K562 (cell line): ENCODE measurements around the gene KASH5. TPM values are rescaled to one million over a fixed set of nuclear protein-coding genes. Genes with fewer than 3 reads are reported as not detected.

Source experiments
- BRCA1 ChIP-seq, 2 experiments: fragments of 450-650 bp in 1 of 2; sonication (generic) in 1 of 2; formaldehyde crosslinking in 1 of 2; IDR thresholded peaks; 2 replicates each; pipeline versions ENCODE4 v1.5.0 to v1.6.1; 2017 to 2020; ENCODE audit warnings: mild to moderate bottlenecking in 1 of 2, missing genetic modification reagents in 1 of 2
- CBFA2T2 ChIP-seq: fragments of 450-650 bp; conservative IDR thresholded peaks from 2 replicates; pipeline ENCODE4 v1.6.1; 2017; ENCODE audit warnings: mild to moderate bottlenecking
- CBX5 ChIP-seq: IDR thresholded peaks from 2 replicates; pipeline ENCODE4 v1.6.1; 2014; ENCODE audit warnings: low read depth, borderline replicate concordance
- CBX8 ChIP-seq: fragments of 200-600 bp; sonication (generic); IDR thresholded peaks from 2 replicates; pipeline ENCODE4 v1.6.1; 2012; ENCODE audit warnings: borderline replicate concordance, mixed run types, low read depth, mild to moderate bottlenecking, moderate library complexity, mixed read lengths, low read length, control low read depth, inconsistent platforms; ENCODE audit not compliant: poor library complexity, severe bottlenecking; ENCODE audit errors: extremely low read depth
- CREB1 ChIP-seq, 2 experiments: sonication (generic) in 1 of 2; formaldehyde crosslinking in 1 of 2; IDR thresholded peaks; 2 replicates each; pipeline versions ENCODE4 v1.6.1 to v1.8.0; 2012 to 2022; ENCODE audit warnings: inconsistent platforms in 1 of 2, mild to moderate bottlenecking in 1 of 2, missing genetic modification reagents in 1 of 2, moderate library complexity in 1 of 2
- HIVEP1 ChIP-seq: fragments of 250-450 bp; sonication (Bioruptor Pico); IDR thresholded peaks from 2 replicates; pipeline ENCODE4 v1.4.0; 2020; ENCODE audit warnings: mild to moderate bottlenecking
- MAZ ChIP-seq, 2 experiments: fragments of 450-650 bp in 1 of 2; sonication (generic) in 1 of 2; formaldehyde crosslinking; IDR thresholded peaks in 1 of 2; conservative IDR thresholded peaks in 1 of 2; 2 replicates each; pipeline versions ENCODE4 v1.4.0 to v1.5.0; 2020; ENCODE audit warnings: mild to moderate bottlenecking in 1 of 2, missing genetic modification reagents in 1 of 2
- PHF8 ChIP-seq: fragments of 200-600 bp; sonication (generic); IDR thresholded peaks from 2 replicates; pipeline ENCODE4 v1.6.1; 2012; ENCODE audit warnings: mixed run types, mild to moderate bottlenecking, inconsistent platforms, low read length, moderate library complexity, borderline replicate concordance
- POLR2G ChIP-seq: fragments of 200-400 bp; formaldehyde crosslinking; IDR thresholded peaks from 2 replicates; pipeline ENCODE4 v1.6.1; 2017; ENCODE audit warnings: low read depth, mild to moderate bottlenecking, antibody characterized with exemption, low read length, moderate library complexity
- PRPF4 ChIP-seq: fragments of 200-400 bp; formaldehyde crosslinking; IDR thresholded peaks from one replicate; pipeline ENCODE4 v1.6.1; 2017; ENCODE audit warnings: low read length, low read depth, mild to moderate bottlenecking; ENCODE audit not compliant: insufficient read depth, poor library complexity, severe bottlenecking
- TAF15 ChIP-seq: fragments of 200-400 bp; formaldehyde crosslinking; IDR thresholded peaks from 2 replicates; pipeline ENCODE4 v1.6.1; 2017; ENCODE audit warnings: mild to moderate bottlenecking, low read depth, low read length, moderate library complexity
- TFAM ChIP-seq: fragments of 250-450 bp; sonication (Bioruptor Pico); conservative IDR thresholded peaks from 2 replicates; pipeline ENCODE4 v1.5.0; 2021; ENCODE audit warnings: mild to moderate bottlenecking, moderate library complexity
- ZFP30 ChIP-seq: fragments of 250-450 bp; sonication (Bioruptor Pico); IDR thresholded peaks from 2 replicates; pipeline ENCODE4 v1.8.0; 2022; ENCODE audit warnings: moderate library complexity, mild to moderate bottlenecking, inconsistent platforms, borderline replicate concordance
- ZFX ChIP-seq: sonication (generic); formaldehyde crosslinking; IDR thresholded peaks from 2 replicates; pipeline ENCODE4 v1.8.0; 2022; ENCODE audit warnings: mild to moderate bottlenecking, missing genetic modification reagents, moderate library complexity
- ZNF41 ChIP-seq: fragments of 250-450 bp; sonication (Bioruptor Pico); conservative IDR thresholded peaks from 2 replicates; pipeline ENCODE4 v1.4.0; 2020; ENCODE audit warnings: mild to moderate bottlenecking
- ZNF780A ChIP-seq: fragments of 250-450 bp; sonication (Bioruptor Pico); IDR thresholded peaks from 2 replicates; pipeline ENCODE4 v1.5.0; 2021; ENCODE audit warnings: mild to moderate bottlenecking
- polyA plus RNA-seq, 8 experiments: library from polyadenylated mRNA; depleted of rRNA in 4 of 8; stranded (reverse) in 5 of 8; unstranded in 3 of 8; fragments of >200 nt; fragmentation: Nextera tagmentation in 2 of 8; fragmentation: Illumina TruSeq in 1 of 8; extraction: Ambion mirVana in 2 of 8; extraction: Trizol in 1 of 8; gene quantifications; 2 replicates each; pipeline versions ENCODE4 v1.2.1 to v1.2.3, GENCODE V29; 2011 to 2014; ENCODE audit warnings: inconsistent platforms in 1 of 8, missing spikeins in 1 of 8
- total RNA-seq, 7 experiments: library from RNA; depleted of rRNA in 6 of 7; stranded (reverse); fragments of >200 nt in 6 of 7; fragmentation: Illumina TruSeq in 2 of 7; extraction: Trizol in 2 of 7; gene quantifications; 2 replicates each; pipeline versions ENCODE4 v1.2.1 to v1.2.3, GENCODE V29; 2011 to 2021; ENCODE audit warnings: low replicate concordance in 1 of 7
- TF ChIP-seq, protein P1 (sequence below): sonication (generic); formaldehyde crosslinking; IDR thresholded peaks from 2 replicates; pipeline ENCODE4 v1.8.1; 2023; ENCODE audit warnings: mild to moderate bottlenecking, missing genetic modification reagents
- TF ChIP-seq, protein P2 (sequence below): sonication (generic); IDR thresholded peaks from 2 replicates; pipeline ENCODE4 v1.6.1; 2016
- TF ChIP-seq, protein P3 (sequence below): fragments of 250-450 bp; sonication (Bioruptor Pico); IDR thresholded peaks from 2 replicates; pipeline ENCODE4 v1.9.0; 2021; ENCODE audit warnings: mild to moderate bottlenecking
- TF ChIP-seq, protein P4 (sequence below), 2 experiments: IDR thresholded peaks; 2 replicates each; pipeline ENCODE4 v1.6.1; 2011; ENCODE audit warnings: borderline replicate concordance in 1 of 2, control low read depth in 1 of 2, low read depth in 1 of 2, low read length in 1 of 2, mild to moderate bottlenecking in 1 of 2, mixed read lengths in 1 of 2, moderate library complexity in 1 of 2; ENCODE audit not compliant: insufficient read depth in 1 of 2, insufficient read length in 1 of 2, poor library complexity in 1 of 2, severe bottlenecking in 1 of 2; ENCODE audit errors: extremely low read depth in 1 of 2
- TF ChIP-seq, protein P5 (sequence below): fragments of 450-650 bp; IDR thresholded peaks from 2 replicates; pipeline ENCODE4 v1.6.1; 2016; ENCODE audit warnings: low read depth, mild to moderate bottlenecking, moderate library complexity

KASH5 gene
- total and polyA plus RNA-seq, 9 of the 15 experiments (the other 6 are each of a cell fraction or from before 2014, with no cell fraction given) = 0.07 to 0.84 (median 0.34) TPM; not detected in 1

DNA sequence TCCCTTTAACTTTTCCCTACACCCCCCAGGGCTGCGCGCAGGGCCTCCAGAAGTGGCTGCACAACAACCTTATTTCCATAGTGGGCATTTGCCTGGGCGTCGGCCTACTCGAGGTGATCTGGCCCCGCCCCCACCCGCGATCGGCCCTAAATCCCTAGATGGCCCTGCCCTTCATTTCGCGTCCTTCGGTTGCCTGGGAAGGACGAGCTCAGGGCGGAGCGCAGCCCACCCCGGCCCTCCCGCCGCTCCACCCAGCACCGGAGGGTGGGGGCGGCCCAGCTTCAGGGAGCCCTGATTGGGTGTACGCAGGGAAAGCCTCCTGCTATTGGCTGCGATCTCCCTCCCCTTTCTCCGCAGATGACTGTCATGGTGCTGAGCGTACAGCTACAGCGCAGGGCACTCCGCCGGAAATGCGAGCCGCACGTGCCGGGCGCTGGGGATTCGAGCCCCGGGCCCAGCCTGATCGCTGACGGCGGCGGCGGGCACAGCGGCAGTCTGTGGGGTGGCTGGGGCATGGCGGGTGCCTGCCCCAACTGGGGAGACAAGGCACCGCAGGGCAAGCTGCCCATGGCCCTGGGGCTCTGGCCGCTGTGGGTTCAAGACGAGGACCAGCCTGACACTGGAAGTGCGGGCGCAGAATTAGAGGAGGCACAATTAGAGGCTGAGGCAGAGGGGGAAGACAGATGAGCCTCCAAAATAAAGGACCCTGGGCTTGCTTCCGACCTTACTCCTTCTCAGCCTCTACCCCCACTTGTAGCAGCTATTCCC is 48.6 kb upstream of the KASH5 start (continued):
- TF ChIP-seq, protein P1, sequence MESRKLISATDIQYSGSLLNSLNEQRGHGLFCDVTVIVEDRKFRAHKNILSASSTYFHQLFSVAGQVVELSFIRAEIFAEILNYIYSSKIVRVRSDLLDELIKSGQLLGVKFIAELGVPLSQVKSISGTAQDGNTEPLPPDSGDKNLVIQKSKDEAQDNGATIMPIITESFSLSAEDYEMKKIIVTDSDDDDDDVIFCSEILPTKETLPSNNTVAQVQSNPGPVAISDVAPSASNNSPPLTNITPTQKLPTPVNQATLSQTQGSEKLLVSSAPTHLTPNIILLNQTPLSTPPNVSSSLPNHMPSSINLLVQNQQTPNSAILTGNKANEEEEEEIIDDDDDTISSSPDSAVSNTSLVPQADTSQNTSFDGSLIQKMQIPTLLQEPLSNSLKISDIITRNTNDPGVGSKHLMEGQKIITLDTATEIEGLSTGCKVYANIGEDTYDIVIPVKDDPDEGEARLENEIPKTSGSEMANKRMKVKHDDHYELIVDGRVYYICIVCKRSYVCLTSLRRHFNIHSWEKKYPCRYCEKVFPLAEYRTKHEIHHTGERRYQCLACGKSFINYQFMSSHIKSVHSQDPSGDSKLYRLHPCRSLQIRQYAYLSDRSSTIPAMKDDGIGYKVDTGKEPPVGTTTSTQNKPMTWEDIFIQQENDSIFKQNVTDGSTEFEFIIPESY = peak; percentile 60
- TF ChIP-seq CBX5 = no peak
- TF ChIP-seq CBX8 = no peak
- no peak for TF ChIP-seq ZFP30 (CRISPR knock-in tag)
- no peak for TF ChIP-seq CREB1 (IDR thresholded peaks at IDR 0.05)
- no peak for TF ChIP-seq CREB1 (CRISPR knock-in tag; IDR thresholded peaks at IDR 0.05)
- peak; percentile 70 for TF ChIP-seq POLR2G
- TF ChIP-seq CBFA2T2 = no peak
- TF ChIP-seq PHF8 = no peak
- TF ChIP-seq, protein P2, sequence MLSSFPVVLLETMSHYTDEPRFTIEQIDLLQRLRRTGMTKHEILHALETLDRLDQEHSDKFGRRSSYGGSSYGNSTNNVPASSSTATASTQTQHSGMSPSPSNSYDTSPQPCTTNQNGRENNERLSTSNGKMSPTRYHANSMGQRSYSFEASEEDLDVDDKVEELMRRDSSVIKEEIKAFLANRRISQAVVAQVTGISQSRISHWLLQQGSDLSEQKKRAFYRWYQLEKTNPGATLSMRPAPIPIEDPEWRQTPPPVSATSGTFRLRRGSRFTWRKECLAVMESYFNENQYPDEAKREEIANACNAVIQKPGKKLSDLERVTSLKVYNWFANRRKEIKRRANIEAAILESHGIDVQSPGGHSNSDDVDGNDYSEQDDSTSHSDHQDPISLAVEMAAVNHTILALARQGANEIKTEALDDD = no peak
- 0 out of 2 replicates have a peak, but pooled peaks have one; percentile 16 for TF ChIP-seq ZFX (CRISPR knock-in tag)
- TF ChIP-seq ZNF41 (CRISPR knock-in tag) = no peak
- TF ChIP-seq, protein P3, sequence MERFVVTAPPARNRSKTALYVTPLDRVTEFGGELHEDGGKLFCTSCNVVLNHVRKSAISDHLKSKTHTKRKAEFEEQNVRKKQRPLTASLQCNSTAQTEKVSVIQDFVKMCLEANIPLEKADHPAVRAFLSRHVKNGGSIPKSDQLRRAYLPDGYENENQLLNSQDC (CRISPR knock-in tag) = no peak
- TF ChIP-seq ZNF780A (CRISPR knock-in tag) = no peak
- no peak for TF ChIP-seq PRPF4
- TF ChIP-seq HIVEP1 (CRISPR knock-in tag) = no peak
- TF ChIP-seq, protein P4, sequence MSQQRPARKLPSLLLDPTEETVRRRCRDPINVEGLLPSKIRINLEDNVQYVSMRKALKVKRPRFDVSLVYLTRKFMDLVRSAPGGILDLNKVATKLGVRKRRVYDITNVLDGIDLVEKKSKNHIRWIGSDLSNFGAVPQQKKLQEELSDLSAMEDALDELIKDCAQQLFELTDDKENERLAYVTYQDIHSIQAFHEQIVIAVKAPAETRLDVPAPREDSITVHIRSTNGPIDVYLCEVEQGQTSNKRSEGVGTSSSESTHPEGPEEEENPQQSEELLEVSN (IDR thresholded peaks at IDR 0.05; ENCODE audit: borderline replicate concordance in 1 of 2, extremely low read depth in 1 of 2, insufficient read depth in 1 of 2, insufficient read length in 1 of 2, low read depth in 1 of 2, low read length in 1 of 2, poor library complexity in 1 of 2, severe bottlenecking in 1 of 2) = peak in 1 of 2 experiments; percentile 7
- no peak for TF ChIP-seq TFAM (CRISPR knock-in tag)
- TF ChIP-seq BRCA1 (IDR thresholded peaks at IDR 0.05) = no peak
- no peak for TF ChIP-seq BRCA1 (CRISPR knock-in tag; IDR thresholded peaks at IDR 0.05)
- TF ChIP-seq, protein P5, sequence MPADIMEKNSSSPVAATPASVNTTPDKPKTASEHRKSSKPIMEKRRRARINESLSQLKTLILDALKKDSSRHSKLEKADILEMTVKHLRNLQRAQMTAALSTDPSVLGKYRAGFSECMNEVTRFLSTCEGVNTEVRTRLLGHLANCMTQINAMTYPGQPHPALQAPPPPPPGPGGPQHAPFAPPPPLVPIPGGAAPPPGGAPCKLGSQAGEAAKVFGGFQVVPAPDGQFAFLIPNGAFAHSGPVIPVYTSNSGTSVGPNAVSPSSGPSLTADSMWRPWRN = no peak
- TF ChIP-seq TAF15 = no peak
- TF ChIP-seq MAZ (CRISPR knock-in tag; conservative IDR thresholded peaks at IDR 0.05 in 1 of 2, IDR thresholded peaks at IDR 0.05 in 1 of 2) = peak; percentile 22 to 59; a peak in 2 of 4 replicates
